Activated naive CD8-positive, alpha-beta T cell (primary cell): ENCODE measurements around the gene SYTL4.
"Not testable (repeated sequence)": the region's sequence is repeated elsewhere in the genome, so short reads cannot be mapped to it uniquely, and the experiment has no call there.

ENCODE experiments used
- H3K27ac Mint-ChIP-seq: one replicate; pipeline ENCODE4 v1.8.0; 2021; ENCODE audit warnings: mixed read lengths
- H3K27me3 Mint-ChIP-seq: one replicate; pipeline ENCODE4 v1.8.0; 2021; ENCODE audit warnings: mixed read lengths
- H3K36me3 Mint-ChIP-seq: one replicate; pipeline ENCODE4 v1.8.0; 2021; ENCODE audit warnings: mixed read lengths
- H3K4me1 Mint-ChIP-seq: one replicate; pipeline ENCODE4 v1.8.0; 2021; ENCODE audit warnings: low read depth, mixed read lengths
- H3K4me3 Mint-ChIP-seq: one replicate; pipeline ENCODE4 v1.8.0; 2021; ENCODE audit warnings: mild to moderate bottlenecking, mixed read lengths
- H3K9me3 Mint-ChIP-seq: one replicate; pipeline ENCODE4 v1.8.0; 2021; ENCODE audit warnings: low read depth, mixed read lengths

The SYTL4 gene

GRCh38 chrX:100731441-100732281, at the start of gene SYTL4:
SYTL4 (minus strand) TSS chrX:100732121; CDS start chrX:100702037, 30,084 bp downstream.
- H3K36me3 Mint-ChIP-seq = no peaks in the 10 kb centered on the region
- H3K9me3 Mint-ChIP-seq = no peaks in the 10 kb centered on the region
- no peak within 1 kb of the TSS for H3K27ac Mint-ChIP-seq
- H3K4me1 Mint-ChIP-seq = peaks cover 4% of the 10 kb centered on the region
- peaks cover 26% of the 10 kb centered on the region for H3K27me3 Mint-ChIP-seq
- peak within 1 kb of the TSS; percentile 40 for H3K4me3 Mint-ChIP-seq

GRCh38 chrX:100769439-100769838, 37.5 kb upstream of the SYTL4 start:
- H3K9me3 Mint-ChIP-seq, H3K36me3 Mint-ChIP-seq, H3K4me1 Mint-ChIP-seq, H3K4me3 Mint-ChIP-seq, H3K27me3 Mint-ChIP-seq, H3K27ac Mint-ChIP-seq: not testable (repeated sequence)

GRCh38 chrX:100768679-100769338, 36.9 kb upstream of the SYTL4 start:
- no peak overlapping the region for H3K27ac Mint-ChIP-seq

GRCh38 chrX:100750883-100751282, 19.0 kb upstream of the SYTL4 start:
- no peak overlapping the region for H3K4me3 Mint-ChIP-seq
- no peaks in the 10 kb centered on the region for H3K4me1 Mint-ChIP-seq
- no peaks in the 10 kb centered on the region for H3K27me3 Mint-ChIP-seq
- H3K9me3 Mint-ChIP-seq = no peaks in the 10 kb centered on the region
- H3K36me3 Mint-ChIP-seq = no peaks in the 10 kb centered on the region
- no peak overlapping the region for H3K27ac Mint-ChIP-seq

More at GRCh38 chrX:100768679-100769338, 36.9 kb upstream of the SYTL4 start:
- H3K4me3 Mint-ChIP-seq = no peak overlapping the region
- H3K27me3 Mint-ChIP-seq = peaks cover 6% of the 10 kb centered on the region
- no peaks in the 10 kb centered on the region for H3K9me3 Mint-ChIP-seq
- H3K36me3 Mint-ChIP-seq = no peaks in the 10 kb centered on the region
- H3K4me1 Mint-ChIP-seq = no peaks in the 10 kb centered on the region

- Mint-ChIP-seq H3K4me1 (no peaks in the 10 kb centered on the region), H3K27me3 (no peaks in the 10 kb centered on the region), H3K27ac (no peak overlapping the region), H3K36me3 (no peaks in the 10 kb centered on the region), H3K4me3 (no peak overlapping the region), H3K9me3 (no peaks in the 10 kb centered on the region)
Measured at GRCh38 chrX:100748108-100748507, 16.2 kb upstream of the SYTL4 start.

- H3K9me3 Mint-ChIP-seq = no peaks in the 10 kb centered on the region
- H3K4me1 Mint-ChIP-seq = no peaks in the 10 kb centered on the region
Measured at GRCh38 chrX:100747703-100748102, 15.8 kb upstream of the SYTL4 start.

GRCh38 chrX:100747090-100747489, 15.2 kb upstream of the SYTL4 start:
- Mint-ChIP-seq H3K4me3 (no peak overlapping the region), H3K27ac (no peak overlapping the region), H3K4me1 (no peaks in the 10 kb centered on the region), H3K36me3 (no peaks in the 10 kb centered on the region), H3K27me3 (no peaks in the 10 kb centered on the region), H3K9me3 (no peaks in the 10 kb centered on the region)

More at GRCh38 chrX:100747703-100748102, 15.8 kb upstream of the SYTL4 start:
- Mint-ChIP-seq H3K27me3 (no peaks in the 10 kb centered on the region), H3K36me3 (no peaks in the 10 kb centered on the region), H3K27ac (no peak overlapping the region), H3K4me3 (no peak overlapping the region)

GRCh38 chrX:100745806-100746537, 14.1 kb upstream of the SYTL4 start:
- H3K27me3 Mint-ChIP-seq = no peaks in the 10 kb centered on the region
- no peaks in the 10 kb centered on the region for H3K9me3 Mint-ChIP-seq
- no peak overlapping the region for H3K4me3 Mint-ChIP-seq
- no peak overlapping the region for H3K27ac Mint-ChIP-seq
- no peaks in the 10 kb centered on the region for H3K4me1 Mint-ChIP-seq
- no peaks in the 10 kb centered on the region for H3K36me3 Mint-ChIP-seq

GRCh38 chrX:100745205-100745604, 13.3 kb upstream of the SYTL4 start:
- no peaks in the 10 kb centered on the region for H3K4me1 Mint-ChIP-seq
- no peaks in the 10 kb centered on the region for H3K27me3 Mint-ChIP-seq
- H3K36me3 Mint-ChIP-seq = no peaks in the 10 kb centered on the region
- H3K4me3 Mint-ChIP-seq = no peak overlapping the region
- no peak overlapping the region for H3K27ac Mint-ChIP-seq
- H3K9me3 Mint-ChIP-seq = no peaks in the 10 kb centered on the region

- no peaks in the 10 kb centered on the region for H3K9me3 Mint-ChIP-seq
- no peaks in the 10 kb centered on the region for H3K27me3 Mint-ChIP-seq
- no peaks in the 10 kb centered on the region for H3K36me3 Mint-ChIP-seq
- H3K27ac Mint-ChIP-seq = no peak overlapping the region
- no peaks in the 10 kb centered on the region for H3K4me1 Mint-ChIP-seq
- no peak overlapping the region for H3K4me3 Mint-ChIP-seq
Measured at GRCh38 chrX:100743009-100743607, 11.2 kb upstream of the SYTL4 start.

GRCh38 chrX:100724006-100724405, 7.9 kb downstream of the SYTL4 start:
- not testable (repeated sequence) for H3K4me3 Mint-ChIP-seq, H3K27ac Mint-ChIP-seq, H3K9me3 Mint-ChIP-seq, H3K4me1 Mint-ChIP-seq, H3K36me3 Mint-ChIP-seq
- peaks cover 12% of the 10 kb centered on the region for H3K27me3 Mint-ChIP-seq

- no peaks in the 10 kb centered on the region for H3K9me3 Mint-ChIP-seq
- H3K4me1 Mint-ChIP-seq = no peaks in the 10 kb centered on the region
- no peak overlapping the region for H3K27ac Mint-ChIP-seq
- peaks cover 5% of the 10 kb centered on the region for H3K27me3 Mint-ChIP-seq
- H3K4me3 Mint-ChIP-seq = no peak overlapping the region
- no peaks in the 10 kb centered on the region for H3K36me3 Mint-ChIP-seq
Measured at GRCh38 chrX:100721328-100721727, 10.6 kb downstream of the SYTL4 start.

GRCh38 chrX:100720301-100720700, 11.6 kb downstream of the SYTL4 start:
- H3K4me3 Mint-ChIP-seq = no peak overlapping the region
- H3K27ac Mint-ChIP-seq = no peak overlapping the region
- H3K36me3 Mint-ChIP-seq = no peaks in the 10 kb centered on the region
- peaks cover 5% of the 10 kb centered on the region for H3K27me3 Mint-ChIP-seq
- H3K9me3 Mint-ChIP-seq = no peaks in the 10 kb centered on the region
- no peaks in the 10 kb centered on the region for H3K4me1 Mint-ChIP-seq

- Mint-ChIP-seq H3K27ac (no peak overlapping the region), H3K27me3 (peaks cover 2% of the 10 kb centered on the region), H3K4me3 (no peak overlapping the region), H3K9me3 (no peaks in the 10 kb centered on the region), H3K4me1 (no peaks in the 10 kb centered on the region), H3K36me3 (no peaks in the 10 kb centered on the region)
Measured at GRCh38 chrX:100719139-100719538, 12.8 kb downstream of the SYTL4 start.

- Mint-ChIP-seq H3K4me3 (no peak overlapping the region), H3K27ac (no peak overlapping the region), H3K27me3 (peaks cover 2% of the 10 kb centered on the region), H3K36me3 (no peaks in the 10 kb centered on the region), H3K9me3 (no peaks in the 10 kb centered on the region), H3K4me1 (no peaks in the 10 kb centered on the region)
Measured at GRCh38 chrX:100717363-100717762, 14.6 kb downstream of the SYTL4 start.
